Measurements from ENCODE around the gene SYNDIG1L.

The SYNDIG1L gene

GRCh38 chr14:74426202-74426582, at the start of gene SYNDIG1L:
TSS of gene SYNDIG1L (minus strand) at chr14:74426210. CDS start at chr14:74409744, 16,466 bp downstream.
- peak within 1 kb of the TSS; percentile 73 for H2AFZ ChIP-seq
- H3K36me3 ChIP-seq (ENCODE audit: control insufficient read depth, insufficient read depth, low read length): no peaks in the 10 kb centered on the region
- H3K79me2 ChIP-seq: no peaks in the 10 kb centered on the region
- no peak for TF ChIP-seq CTCF (IDR thresholded peaks at IDR 0.05)
- H3K9ac ChIP-seq: no peak within 1 kb of the TSS
- H3K27me3 ChIP-seq (ENCODE audit: control insufficient read depth, insufficient read depth, low read length): no peaks in the 10 kb centered on the region
- no peak within 1 kb of the TSS for H3K4me3 ChIP-seq (ENCODE audit: low read depth, low read length)
- no peaks in the 10 kb centered on the region for H3K4me1 ChIP-seq
- H3K9me3 ChIP-seq (ENCODE audit: control insufficient read depth, low read length): no peaks in the 10 kb centered on the region
- H3K4me2 ChIP-seq (ENCODE audit: low read length): no peak within 1 kb of the TSS
- H3K27ac ChIP-seq: no peak within 1 kb of the TSS

- Histone ChIP-seq H3K9ac (no peak overlapping the region), H3K79me2 (no peaks in the 10 kb centered on the region), H3K4me3 (ENCODE audit: low read depth, low read length) (no peak overlapping the region), H2AFZ (no peak overlapping the region), H3K36me3 (ENCODE audit: control insufficient read depth, insufficient read depth, low read length) (no peaks in the 10 kb centered on the region), H3K9me3 (ENCODE audit: control insufficient read depth, low read length) (no peaks in the 10 kb centered on the region), H3K4me2 (ENCODE audit: low read length) (no peak overlapping the region), H3K4me1 (no peaks in the 10 kb centered on the region), H3K27ac (no peak overlapping the region), H3K27me3 (ENCODE audit: control insufficient read depth, insufficient read depth, low read length) (no peaks in the 10 kb centered on the region)
- TF ChIP-seq CTCF (IDR thresholded peaks at IDR 0.05): no peak
These were observed 49.7 kb upstream of the SYNDIG1L start for GRCh38 chr14:74475678-74476077.

GRCh38 chr14:74474376-74474775, 48.4 kb upstream of the SYNDIG1L start:
- Histone ChIP-seq H3K4me3 (ENCODE audit: low read depth, low read length) (no peak overlapping the region), H3K27ac (no peak overlapping the region), H3K36me3 (ENCODE audit: control insufficient read depth, insufficient read depth, low read length) (no peaks in the 10 kb centered on the region), H3K79me2 (no peaks in the 10 kb centered on the region), H3K4me1 (no peaks in the 10 kb centered on the region), H3K9me3 (ENCODE audit: control insufficient read depth, low read length) (no peaks in the 10 kb centered on the region), H3K27me3 (ENCODE audit: control insufficient read depth, insufficient read depth, low read length) (no peaks in the 10 kb centered on the region), H2AFZ (no peak overlapping the region), H3K9ac (no peak overlapping the region), H3K4me2 (ENCODE audit: low read length) (no peak overlapping the region)
- no peak for TF ChIP-seq CTCF (IDR thresholded peaks at IDR 0.05)

- H3K9me3 ChIP-seq (ENCODE audit: control insufficient read depth, low read length): no peaks in the 10 kb centered on the region
- no peaks in the 10 kb centered on the region for H3K36me3 ChIP-seq (ENCODE audit: control insufficient read depth, insufficient read depth, low read length)
- no peaks in the 10 kb centered on the region for H3K27me3 ChIP-seq (ENCODE audit: control insufficient read depth, insufficient read depth, low read length)
- no peak overlapping the region for H3K27ac ChIP-seq
- no peaks in the 10 kb centered on the region for H3K79me2 ChIP-seq
- H3K9ac ChIP-seq: no peak overlapping the region
- H3K4me1 ChIP-seq: no peaks in the 10 kb centered on the region
- no peak overlapping the region for H3K4me3 ChIP-seq (ENCODE audit: low read depth, low read length)
- no peak overlapping the region for H2AFZ ChIP-seq
- no peak overlapping the region for H3K4me2 ChIP-seq (ENCODE audit: low read length)
- TF ChIP-seq CTCF (IDR thresholded peaks at IDR 0.05): no peak
These were observed 46.6 kb upstream of the SYNDIG1L start for GRCh38 chr14:74472601-74473000.

Measured in parathyroid adenoma (tissue), 2 donors.